H1 (cell line): ENCODE data around the gene CCDC178. TPM values are rescaled to one million over a fixed set of nuclear protein-coding genes. Genes with fewer than 3 reads are reported as not detected.

Source experiments
- CTCF ChIA-PET: fragments of 300-600 bp; sonication (Branson Sonifier 250); formaldehyde crosslinking; loops from one replicate; lab custom pipeline; 2021; ENCODE audit not compliant: partially characterized antibody; lab: Charles Lee
- POLR2A ChIA-PET: fragments of 300-600 bp; sonication (Branson Sonifier 250); formaldehyde crosslinking; loops from one replicate; lab custom pipeline; 2021; ENCODE audit warnings: inconsistent platforms; ENCODE audit not compliant: partially characterized antibody; lab: Charles Lee
- DNase-seq, 2 experiments: peaks; one replicate each; pipeline versions ENCODE4 v3.0.0 to v3.0.0-alpha.2; 2010 to 2022; ENCODE audit warnings: low spot score in 2 of 2, low read depth in 1 of 2, mixed read lengths in 1 of 2
- FAIRE-seq: peaks from 2 replicates; lab custom pipeline; 2011; peaks lifted over from hg19 to GRCh38; lab: Jason Lieb, UNC
- H2AFZ ChIP-seq: 2 replicates; pipeline ENCODE4 v1.8.1; 2012; ENCODE audit warnings: low read length, inconsistent platforms
- H2AK5ac ChIP-seq: 2 replicates; pipeline ENCODE4 v1.6.1; 2013; ENCODE audit warnings: low read depth, low read length
- H2BK120ac ChIP-seq: replicated peaks from 2 replicates; pipeline ENCODE3; 2013; ENCODE audit warnings: low read depth, low read length, inconsistent platforms
- H2BK12ac ChIP-seq: 2 replicates; pipeline ENCODE4 v1.6.1; 2013; ENCODE audit warnings: low read depth, low read length
- H2BK15ac ChIP-seq: 2 replicates; pipeline ENCODE4 v1.6.1; 2013; ENCODE audit warnings: low read length
- H2BK20ac ChIP-seq: 2 replicates; pipeline ENCODE4 v1.6.1; 2013; ENCODE audit warnings: low read length
- H2BK5ac ChIP-seq: 2 replicates; pipeline ENCODE4 v1.6.1; 2013; ENCODE audit warnings: low read depth, low read length
- H3K14ac ChIP-seq: 2 replicates; pipeline ENCODE4 v1.6.1; 2013; ENCODE audit warnings: inconsistent platforms; ENCODE audit not compliant: insufficient read length
- H3K18ac ChIP-seq: 2 replicates; pipeline ENCODE4 v1.6.1; 2013; ENCODE audit warnings: low read length; ENCODE audit errors: extremely low read depth
- H3K23ac ChIP-seq: 2 replicates; pipeline ENCODE4 v1.6.1; 2013; ENCODE audit warnings: inconsistent platforms; ENCODE audit not compliant: insufficient read length
- H3K23me2 ChIP-seq: 2 replicates; pipeline ENCODE4 v1.6.1; 2013; ENCODE audit warnings: low read depth, low read length
- H3K27ac ChIP-seq: 2 replicates; pipeline ENCODE4 v1.6.1; 2011; ENCODE audit warnings: low read depth, low read length, inconsistent platforms
- H3K27me3 ChIP-seq, 4 experiments: replicated peaks in 1 of 4; 1 replicate in 1 of 4; 2 replicates in 3 of 4; pipeline versions ENCODE4 v1.6.1 to v1.8.1; 2011 to 2013; ENCODE audit warnings: low read length in 3 of 4, mild to moderate bottlenecking in 3 of 4, inconsistent platforms in 2 of 4, mixed read lengths in 2 of 4, moderate library complexity in 1 of 4; ENCODE audit not compliant: control insufficient read depth in 3 of 4, insufficient read depth in 3 of 4; ENCODE audit errors: extremely low read depth in 1 of 4
- H3K36me3 ChIP-seq, 4 experiments: 2 replicates each; pipeline versions ENCODE4 v1.6.1 to v1.8.1; 2011 to 2013; ENCODE audit warnings: mild to moderate bottlenecking in 4 of 4, low read length in 3 of 4, moderate library complexity in 2 of 4, control low read depth in 1 of 4, inconsistent platforms in 1 of 4; ENCODE audit not compliant: insufficient read depth in 4 of 4, control insufficient read depth in 2 of 4
- H3K4ac ChIP-seq: replicated peaks from 2 replicates; pipeline ENCODE3; 2013; ENCODE audit warnings: low read length, low read depth, mixed read lengths, inconsistent platforms; ENCODE audit not compliant: insufficient read length
- H3K4me1 ChIP-seq, 4 experiments: replicated peaks in 1 of 4; 1 replicate in 1 of 4; 2 replicates in 3 of 4; pipeline versions ENCODE4 v1.6.1 to v1.8.1; 2011 to 2013; ENCODE audit warnings: low read length in 3 of 4, inconsistent platforms in 2 of 4, mixed read lengths in 1 of 4; ENCODE audit not compliant: insufficient read depth in 4 of 4, control insufficient read depth in 3 of 4
- H3K4me2 ChIP-seq, 2 experiments: 2 replicates each; pipeline versions ENCODE4 v1.6.1 to v1.8.1; 2011 to 2013; ENCODE audit warnings: low read depth in 2 of 2, low read length in 2 of 2, control low read depth in 1 of 2, inconsistent platforms in 1 of 2, mild to moderate bottlenecking in 1 of 2; ENCODE audit not compliant: insufficient read depth in 1 of 2
- H3K4me3 ChIP-seq, 4 experiments: fragments of 200-600, 300-600 bp in 1 of 4; sonication (generic), shearing (Covaris generic), sonication (Bioruptor Twin) in 1 of 4; 2 replicates each; pipeline versions ENCODE4 v1.5.1 to v1.8.1; 2011 to 2016; ENCODE audit warnings: low read length in 4 of 4, low read depth in 3 of 4, control low read depth in 2 of 4, inconsistent platforms in 2 of 4, mild to moderate bottlenecking in 2 of 4, mixed read lengths in 1 of 4, moderate library complexity in 1 of 4; ENCODE audit not compliant: insufficient read depth in 2 of 4; ENCODE audit errors: extremely low read depth in 1 of 4
- H3K56ac ChIP-seq: replicated peaks from 2 replicates; pipeline ENCODE3; 2013; ENCODE audit warnings: low read depth, mild to moderate bottlenecking, mixed read lengths, low read length, inconsistent platforms; ENCODE audit not compliant: insufficient read length
- H3K79me1 ChIP-seq: 2 replicates; pipeline ENCODE4 v1.6.1; 2013; ENCODE audit warnings: low read depth, low read length, control low read depth
- H3K79me2 ChIP-seq, 2 experiments: 2 replicates each; pipeline versions ENCODE4 v1.6.1 to v1.8.1; 2012 to 2013; ENCODE audit warnings: low read length in 2 of 2, mild to moderate bottlenecking in 2 of 2, inconsistent platforms in 1 of 2; ENCODE audit not compliant: insufficient read depth in 2 of 2, control insufficient read depth in 1 of 2
- H3K9ac ChIP-seq, 4 experiments: replicated peaks in 1 of 4; 1 replicate in 1 of 4; 2 replicates in 3 of 4; pipeline versions ENCODE4 v1.6.1 to v1.8.1; 2011 to 2013; ENCODE audit warnings: low read depth in 3 of 4, low read length in 3 of 4, control low read depth in 2 of 4, mild to moderate bottlenecking in 2 of 4, moderate library complexity in 2 of 4, inconsistent platforms in 1 of 4; ENCODE audit errors: extremely low read depth in 1 of 4
- H3K9me3 ChIP-seq, 2 experiments: 2 replicates each; pipeline versions ENCODE4 v1.6.1 to v1.8.1; 2012 to 2013; ENCODE audit warnings: mild to moderate bottlenecking in 2 of 2, moderate library complexity in 2 of 2, control low read depth in 1 of 2, inconsistent platforms in 1 of 2, low read depth in 1 of 2, low read length in 1 of 2, mixed read lengths in 1 of 2; ENCODE audit not compliant: insufficient read depth in 2 of 2
- H4K20me1 ChIP-seq, 2 experiments: replicated peaks in 1 of 2; 2 replicates each; pipeline versions ENCODE3 to v1.8.1; 2011 to 2013; ENCODE audit warnings: inconsistent platforms in 2 of 2, low read length in 2 of 2, mild to moderate bottlenecking in 1 of 2; ENCODE audit not compliant: insufficient read depth in 2 of 2, control insufficient read depth in 1 of 2
- H4K5ac ChIP-seq: 2 replicates; pipeline ENCODE4 v1.6.1; 2013; ENCODE audit warnings: low read length, low read depth, mixed read lengths, inconsistent platforms; ENCODE audit not compliant: insufficient read length
- H4K8ac ChIP-seq: 2 replicates; pipeline ENCODE4 v1.8.0; 2013; ENCODE audit warnings: mild to moderate bottlenecking, moderate library complexity, low read length, inconsistent platforms; ENCODE audit not compliant: insufficient read depth; ENCODE audit errors: extremely low read depth
- H4K91ac ChIP-seq: replicated peaks from 2 replicates; pipeline ENCODE3; 2013; ENCODE audit warnings: low read length, mixed read lengths, inconsistent platforms; ENCODE audit not compliant: insufficient read length
- BACH1 ChIP-seq: IDR thresholded peaks from 2 replicates; pipeline ENCODE4 v1.6.1; 2012; ENCODE audit warnings: low read length, improper control_type of control experiment
- CREB1 ChIP-seq: IDR thresholded peaks from 2 replicates; pipeline ENCODE4 v1.6.1; 2012; ENCODE audit warnings: inconsistent platforms
- CTBP2 ChIP-seq: IDR thresholded peaks from 2 replicates; pipeline ENCODE4 v1.7.0; 2011; ENCODE audit warnings: borderline replicate concordance, mild to moderate bottlenecking, moderate library complexity, mixed read lengths, low read length; ENCODE audit not compliant: insufficient read depth, insufficient read length
- EGR1 ChIP-seq: IDR thresholded peaks from 2 replicates; pipeline ENCODE4 v1.6.1; 2011; ENCODE audit warnings: low read depth, low read length, borderline replicate concordance
- FOSL1 ChIP-seq: IDR thresholded peaks from 2 replicates; pipeline ENCODE4 v1.6.1; 2011; ENCODE audit warnings: mild to moderate bottlenecking, low read depth, low read length, moderate library complexity; ENCODE audit not compliant: insufficient read depth
- MAFK ChIP-seq: IDR thresholded peaks from 2 replicates; pipeline ENCODE4 v1.6.1; 2012; ENCODE audit warnings: low read depth, mild to moderate bottlenecking, improper control_type of control experiment, low read length
- PHF8 ChIP-seq: fragments of 200-600 bp; sonication (generic); conservative IDR thresholded peaks from 2 replicates; pipeline ENCODE4 v1.7.1; 2012; ENCODE audit warnings: low read depth, mild to moderate bottlenecking, inconsistent platforms, low read length, moderate library complexity
- POU5F1 ChIP-seq: IDR thresholded peaks from 2 replicates; pipeline ENCODE4 v1.6.1; 2011; ENCODE audit warnings: low read depth, mild to moderate bottlenecking, low read length, moderate library complexity
- RBBP5 ChIP-seq: IDR thresholded peaks from 2 replicates; pipeline ENCODE4 v1.7.1; 2012; ENCODE audit warnings: low read depth, mild to moderate bottlenecking, inconsistent platforms, low read length, moderate library complexity, borderline replicate concordance
- SP4 ChIP-seq: IDR thresholded peaks from 2 replicates; pipeline ENCODE4 v1.6.1; 2012; ENCODE audit warnings: low read length, inconsistent platforms
- SUZ12 ChIP-seq: fragments of 200-600 bp; sonication (generic); IDR thresholded peaks from 2 replicates; pipeline ENCODE4 v1.6.1; 2012; ENCODE audit warnings: mild to moderate bottlenecking, inconsistent platforms, low read length, moderate library complexity, mixed read lengths
- TAF1 ChIP-seq: IDR thresholded peaks from 2 replicates; pipeline ENCODE4 v1.6.1; 2011; ENCODE audit warnings: mild to moderate bottlenecking, low read depth, low read length
- ZNF274 ChIP-seq: IDR thresholded peaks from 2 replicates; pipeline ENCODE4 v1.7.0; 2012; ENCODE audit warnings: low read length, borderline replicate concordance; ENCODE audit errors: extremely low read depth
- WGBS, 2 experiments: shearing (Covaris generic) in 1 of 2; methylation state at CpG; one replicate each; pipeline versions ENCODE4 v1.1.6 to v1.1.7; 2013 to 2015; ENCODE audit warnings: low lambda C conversion rate in 2 of 2, mixed read lengths in 2 of 2, inconsistent platforms in 1 of 2, low coverage in 1 of 2, missing lambda C conversion rate in 1 of 2; ENCODE audit not compliant: insufficient replicate concordance in 2 of 2, insufficient coverage in 1 of 2, insufficient read length in 1 of 2; ENCODE audit errors: extremely low coverage in 1 of 2, missing lambda C conversion rate in 1 of 2; 5-methylcytosine and 5-hydroxymethylcytosine counted together
- polyA plus RNA-seq, 7 experiments: library from polyadenylated mRNA; depleted of rRNA in 3 of 7; stranded (reverse) in 5 of 7; unstranded in 2 of 7; fragments of >200 nt in 5 of 7; fragments of 200-250 nt in 2 of 7; gene quantifications; 1 replicate in 5 of 7; 2 replicates in 1 of 7; 4 replicates in 1 of 7; pipeline versions ENCODE4 v1.2.1 to v1.2.3, GENCODE V29; 2011 to 2013; ENCODE audit warnings: missing spikeins in 2 of 7, mixed read lengths in 2 of 7
- total RNA-seq: library from RNA; stranded (reverse); fragmentation: NEBNext Ultra II Directional; extraction: Animal tissue kit (Norgen Biotek cat#: 25700); gene quantifications from 2 replicates; pipeline ENCODE4 v1.2.1, GENCODE V29; 2021
- TF ChIP-seq, protein P1 (sequence below): IDR thresholded peaks from 2 replicates; pipeline ENCODE4 v1.6.1; 2012; ENCODE audit warnings: low read length, inconsistent platforms

CCDC178 gene
- total and polyA plus RNA-seq, 2 of the 8 experiments (the other 6 are each of a cell fraction or from before 2014, with no cell fraction given), result not detected

DNA sequence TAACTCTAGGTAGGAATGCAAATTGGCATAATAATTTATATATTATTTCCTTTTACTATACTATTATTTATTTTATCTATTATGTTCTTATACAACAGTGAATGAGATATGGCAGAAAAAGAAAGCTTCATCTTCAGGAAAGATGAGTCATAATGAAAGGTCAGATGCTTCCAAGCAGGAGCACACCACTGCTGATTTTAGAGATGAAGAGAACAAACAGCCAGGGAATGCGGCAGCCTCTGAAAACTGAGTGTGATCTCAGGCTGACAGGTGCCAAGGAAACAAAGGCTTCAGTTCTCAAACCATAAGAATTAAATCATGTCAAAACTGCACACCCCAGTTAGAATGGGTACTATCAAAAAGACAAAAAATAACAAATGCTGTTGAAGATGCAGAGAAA, 149.0 kb downstream of the CCDC178 start:
- H4K5ac ChIP-seq, result no peak overlapping the region
- no peaks in the 10 kb centered on the region for H3K36me3 ChIP-seq
- no peak overlapping the region for H4K91ac ChIP-seq
- no peak overlapping the region for H3K4me3 ChIP-seq
- H3K9ac ChIP-seq, result no peak overlapping the region
- DNase-seq (no peak), FAIRE-seq (no peak)
- CTCF ChIA-PET, result no interaction called here
- no peak overlapping the region for H2BK5ac ChIP-seq
- H3K23me2 ChIP-seq, result no peaks in the 10 kb centered on the region
- H3K27ac ChIP-seq, result no peak overlapping the region
- H3K14ac ChIP-seq, result no peak overlapping the region
- no peaks in the 10 kb centered on the region for H3K9me3 ChIP-seq
- H3K4me1 ChIP-seq, result no peaks in the 10 kb centered on the region
- no peaks in the 10 kb centered on the region for H3K79me2 ChIP-seq
- H4K8ac ChIP-seq, result no peak overlapping the region
- H3K4ac ChIP-seq, result no peak overlapping the region
- H2BK15ac ChIP-seq, result no peak overlapping the region
- H3K56ac ChIP-seq, result no peak overlapping the region
- POLR2A ChIA-PET, result no interaction called here
- H2BK20ac ChIP-seq, result no peak overlapping the region
- H3K18ac ChIP-seq, result no peak overlapping the region
- no peak overlapping the region for H2AFZ ChIP-seq
- H3K27me3 ChIP-seq, result no peaks in the 10 kb centered on the region
- no peak overlapping the region for H3K23ac ChIP-seq
- H2AK5ac ChIP-seq, result no peak overlapping the region
- no peak overlapping the region for H3K4me2 ChIP-seq
- H2BK12ac ChIP-seq, result no peak overlapping the region
- no peaks in the 10 kb centered on the region for H3K79me1 ChIP-seq
- WGBS, 2 experiments, result 89% methylated on average over 1 of the region's 1 CpG; no CpG with 5 or more reads in 1 of the 2 experiments
- no peak overlapping the region for H2BK120ac ChIP-seq
- H4K20me1 ChIP-seq, result no peaks in the 10 kb centered on the region
- TF ChIP-seq MAFK, result no peak
- TF ChIP-seq, protein P1, sequence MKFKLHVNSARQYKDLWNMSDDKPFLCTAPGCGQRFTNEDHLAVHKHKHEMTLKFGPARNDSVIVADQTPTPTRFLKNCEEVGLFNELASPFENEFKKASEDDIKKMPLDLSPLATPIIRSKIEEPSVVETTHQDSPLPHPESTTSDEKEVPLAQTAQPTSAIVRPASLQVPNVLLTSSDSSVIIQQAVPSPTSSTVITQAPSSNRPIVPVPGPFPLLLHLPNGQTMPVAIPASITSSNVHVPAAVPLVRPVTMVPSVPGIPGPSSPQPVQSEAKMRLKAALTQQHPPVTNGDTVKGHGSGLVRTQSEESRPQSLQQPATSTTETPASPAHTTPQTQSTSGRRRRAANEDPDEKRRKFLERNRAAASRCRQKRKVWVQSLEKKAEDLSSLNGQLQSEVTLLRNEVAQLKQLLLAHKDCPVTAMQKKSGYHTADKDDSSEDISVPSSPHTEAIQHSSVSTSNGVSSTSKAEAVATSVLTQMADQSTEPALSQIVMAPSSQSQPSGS, result no peak
- TF ChIP-seq ZNF274, result no peak
- TF ChIP-seq EGR1, result no peak
- no peak for TF ChIP-seq FOSL1
- no peak for TF ChIP-seq CTBP2
- no peak for TF ChIP-seq SP4
- TF ChIP-seq PHF8, result no peak
- no peak for TF ChIP-seq RBBP5
- TF ChIP-seq BACH1, result no peak
- no peak for TF ChIP-seq TAF1
- no peak for TF ChIP-seq CREB1
- TF ChIP-seq SUZ12, result no peak
- no peak for TF ChIP-seq POU5F1
